ENCODE results near the gene GALNT9.
"Not testable (repeated sequence)": the region's sequence is repeated elsewhere in the genome, so short reads cannot be mapped to it uniquely, and the experiment has no call there.

The GALNT9 gene

DNA sequence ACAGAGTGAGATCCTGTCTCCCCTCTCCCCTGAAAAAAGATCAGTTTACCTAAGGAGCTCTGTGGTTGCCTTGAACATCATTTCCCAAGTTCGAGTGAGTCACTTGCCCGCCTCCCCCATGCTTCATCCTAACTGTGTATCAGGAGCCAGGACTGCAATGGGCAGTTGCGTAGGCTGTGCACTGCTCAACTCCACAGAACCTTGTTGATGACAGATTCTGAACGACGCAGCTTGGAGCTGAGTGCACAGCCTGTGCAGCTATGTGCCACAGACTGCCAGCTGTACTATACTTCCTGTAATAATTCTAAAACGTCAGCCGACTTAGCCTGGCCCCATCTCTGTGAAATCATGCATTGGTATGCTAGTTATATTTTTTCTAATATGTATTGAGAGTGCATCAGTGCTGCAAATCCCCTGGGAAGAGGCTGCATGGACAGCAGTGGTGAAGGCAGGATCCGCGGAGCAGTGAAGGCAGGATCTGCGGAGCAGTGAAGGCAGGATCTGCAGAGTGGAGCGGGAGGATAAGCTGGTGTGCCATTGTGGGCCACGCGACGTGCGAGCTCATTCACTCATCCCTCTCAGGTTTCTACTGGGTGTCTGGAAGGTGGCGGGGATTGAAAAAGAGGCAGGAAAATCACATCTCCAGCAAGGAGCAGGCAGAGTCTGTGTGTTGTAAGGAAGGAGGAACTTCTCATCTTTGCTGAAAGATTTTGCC lies 80.8 kb downstream of the GALNT9 start:
- DNase-seq (ENCODE audit: low spot score) = no peak

DNA sequence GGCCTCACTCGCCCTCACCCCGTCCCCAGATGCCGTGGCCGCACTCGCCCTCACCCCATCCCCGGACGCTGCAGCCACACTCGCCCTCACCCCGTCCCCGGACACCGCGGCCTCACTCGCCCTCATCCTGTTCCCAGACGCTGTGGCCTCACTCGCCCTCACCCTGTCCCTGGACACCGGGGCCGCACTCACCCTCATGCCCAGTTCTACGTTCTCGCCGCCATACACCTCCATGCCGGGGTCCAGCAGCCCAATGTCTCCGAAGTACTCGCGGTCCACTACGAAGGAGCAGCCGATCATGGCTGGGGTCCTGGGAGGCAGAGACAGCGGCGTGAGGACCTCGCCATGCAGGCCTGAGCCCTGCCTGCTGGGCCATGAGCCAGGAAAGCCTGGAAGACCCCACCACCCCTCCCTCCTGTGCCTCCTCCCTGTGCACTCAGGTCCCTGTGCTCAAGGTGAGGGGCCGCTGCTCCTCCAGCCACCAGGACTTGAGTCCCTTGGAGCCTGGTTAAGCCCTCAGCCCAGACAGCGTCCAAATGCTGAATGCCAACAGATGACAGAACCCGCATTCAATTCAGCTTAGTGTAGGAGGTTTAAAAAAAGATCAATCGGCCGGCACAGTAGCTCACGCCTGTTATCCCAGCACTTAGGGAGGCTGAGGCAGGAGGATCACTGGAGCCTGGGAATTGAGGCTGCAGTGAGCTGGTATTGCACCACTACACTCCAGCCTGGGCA lies 81.5 kb downstream of the GALNT9 start:
- no peak for DNase-seq (ENCODE audit: low spot score)

DNA sequence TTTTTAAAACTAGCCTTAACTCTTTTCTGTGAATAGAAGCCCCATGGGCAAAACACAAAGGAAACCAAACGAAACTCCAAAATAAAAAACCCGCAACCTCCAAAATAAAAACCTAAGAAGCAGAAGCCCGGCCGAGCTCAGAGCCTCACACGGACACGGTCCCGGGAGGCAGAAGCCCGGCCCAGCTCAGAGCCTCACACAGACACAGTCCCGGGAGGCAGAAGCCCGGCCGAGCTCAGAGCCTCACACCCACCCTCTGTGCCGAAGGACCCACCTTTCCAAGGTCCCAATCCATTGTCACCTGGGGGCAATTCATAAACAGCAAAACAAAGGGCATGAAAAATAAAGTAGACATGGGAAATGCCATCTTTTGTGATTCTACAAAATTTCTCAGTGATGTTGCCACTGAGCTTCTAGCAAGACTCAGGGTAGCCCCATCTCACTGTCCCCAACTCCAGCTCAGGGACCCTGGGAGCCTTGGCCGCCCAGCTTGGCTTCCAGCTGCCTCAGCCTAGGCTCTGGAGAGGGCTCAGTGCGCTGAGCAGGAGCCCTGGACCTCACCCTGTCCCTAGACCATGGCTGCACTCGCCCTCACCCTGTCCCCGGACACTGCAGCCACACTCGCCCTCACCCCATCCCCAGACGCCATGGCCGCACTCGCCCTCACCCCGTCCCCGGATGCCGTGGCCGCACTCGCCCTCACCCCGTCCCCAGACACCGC lies 82.2 kb downstream of the GALNT9 start:
- DNase-seq (ENCODE audit: low spot score) = no peak

DNA sequence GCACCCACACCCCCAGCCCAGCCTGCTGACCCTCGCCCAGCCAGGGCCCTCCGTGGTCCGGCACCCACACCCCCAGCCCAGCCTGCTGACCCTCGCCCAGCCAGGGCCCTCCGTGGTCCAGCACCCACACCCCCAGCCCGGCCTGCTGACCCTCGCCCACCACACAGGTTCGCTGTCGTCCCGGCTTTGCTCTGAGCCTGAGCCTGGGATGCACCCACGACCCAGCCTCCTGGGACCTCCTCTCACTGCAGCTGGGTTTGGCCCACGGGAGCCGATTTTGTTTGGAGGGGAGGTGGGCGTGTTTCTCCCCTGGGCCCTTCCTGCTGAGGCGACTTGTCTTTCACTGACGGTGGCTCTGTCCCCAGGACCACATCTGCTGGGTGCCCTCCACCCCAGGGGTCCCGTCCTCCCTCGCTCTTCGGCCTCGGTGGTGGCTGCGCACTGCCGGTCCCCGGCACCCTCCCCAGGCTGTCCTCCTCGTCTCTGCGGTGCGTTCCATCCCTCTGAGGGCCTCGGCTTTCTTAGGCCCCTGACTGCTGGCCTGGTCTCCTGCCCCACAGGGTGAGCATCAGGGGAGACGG lies 83.8 kb downstream of the GALNT9 start:
- DNase-seq (ENCODE audit: low spot score) = no peak

DNA sequence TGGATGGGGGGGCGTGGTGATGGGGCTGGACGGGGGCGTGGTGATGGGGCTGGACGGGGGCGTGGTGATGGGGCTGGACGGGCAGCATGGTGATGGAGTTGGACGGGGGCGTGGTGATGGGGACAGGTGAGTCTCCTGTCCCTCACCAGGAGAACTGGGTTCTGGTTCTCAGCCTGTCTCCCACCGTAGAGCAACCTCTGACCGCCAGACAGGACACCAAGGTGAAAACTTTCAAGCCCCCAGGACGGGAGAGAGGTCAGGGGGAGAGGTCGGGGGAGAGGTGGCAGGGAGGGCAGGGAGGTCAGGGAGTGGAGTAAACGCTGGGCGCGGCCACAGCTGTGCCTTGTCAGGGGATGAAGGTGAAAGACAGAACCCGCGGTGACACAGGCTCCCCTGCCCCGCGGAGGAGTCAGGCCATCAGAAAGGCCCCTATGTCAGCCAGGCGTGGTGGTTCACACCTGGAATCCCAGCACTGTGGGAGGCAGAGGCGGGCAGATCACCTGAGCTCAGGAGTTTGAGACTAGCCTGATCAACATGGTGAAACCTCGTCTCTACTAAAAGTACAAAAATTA lies 84.6 kb downstream of the GALNT9 start:
- DNase-seq (ENCODE audit: low spot score) = no peak

DNA sequence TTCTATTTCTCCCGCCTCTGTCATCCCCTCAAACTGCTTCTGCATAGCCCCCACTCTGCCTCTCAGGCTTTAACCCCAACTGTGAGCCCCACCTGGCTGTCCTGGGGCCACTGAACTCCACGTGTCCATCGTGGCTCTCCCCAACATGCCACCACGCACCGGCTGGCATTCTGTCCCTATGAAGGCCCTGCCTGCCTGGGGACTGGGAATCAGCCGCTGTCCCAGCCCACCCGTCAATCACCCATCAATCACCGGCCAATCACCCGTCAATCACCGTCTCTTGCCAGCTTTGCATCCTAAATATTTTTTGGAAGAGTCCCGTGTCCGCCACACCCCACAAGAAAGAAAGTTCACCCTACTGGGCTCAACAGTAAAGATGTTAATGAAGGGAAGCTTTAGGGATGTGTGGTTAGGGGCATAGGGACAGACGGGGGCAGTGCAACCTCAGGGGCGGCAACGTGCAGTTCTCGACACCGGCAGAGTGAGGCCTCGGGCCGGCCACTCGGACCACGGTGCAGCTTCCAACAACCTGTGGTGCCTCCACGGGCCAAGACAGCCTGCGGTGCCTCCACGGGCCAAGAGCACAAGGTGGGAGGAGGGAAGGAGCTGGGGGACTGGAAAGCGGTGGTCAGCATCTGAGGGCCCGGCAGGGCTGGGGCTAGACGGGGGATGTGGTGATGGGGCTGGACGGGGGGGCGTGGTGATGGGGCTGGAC lies 85.6 kb downstream of the GALNT9 start:
- peak; percentile 44 for DNase-seq (ENCODE audit: low spot score)

DNA sequence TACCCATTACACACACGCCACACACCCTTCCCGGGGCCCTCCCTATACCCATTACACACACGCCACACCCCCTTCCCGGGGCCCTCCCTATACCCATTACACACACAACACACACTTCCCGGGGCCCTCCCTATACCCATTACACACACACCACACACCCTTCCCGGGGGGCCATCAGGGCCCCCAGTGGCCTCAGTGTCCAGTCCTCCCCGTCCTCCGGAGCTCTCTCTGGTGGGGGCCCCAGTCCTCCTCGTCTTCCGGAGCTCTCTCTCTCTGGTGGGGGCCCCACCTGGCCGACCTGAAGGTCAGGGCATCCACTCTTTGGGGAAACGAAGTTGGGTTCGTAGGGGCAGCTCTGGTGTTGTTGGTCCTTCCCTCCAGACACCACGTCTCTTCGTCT lies 86.2 kb downstream of the GALNT9 start:
- not testable (repeated sequence) for DNase-seq (ENCODE audit: low spot score)

DNA sequence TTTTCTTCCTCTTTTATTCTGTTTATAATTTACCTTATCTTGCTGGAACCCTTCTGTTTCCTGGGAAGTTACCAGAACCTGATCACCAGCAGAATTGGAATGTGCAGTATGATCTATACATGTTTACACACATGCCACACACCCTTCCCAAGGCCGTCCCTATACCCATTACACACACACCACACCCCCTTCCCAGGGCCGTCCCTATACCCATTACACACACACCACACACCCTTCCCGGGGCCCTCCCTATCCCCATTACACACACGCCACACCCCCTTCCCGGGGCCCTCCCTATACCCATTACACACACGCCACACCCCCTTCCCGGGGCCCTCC lies 88.8 kb downstream of the GALNT9 start:
- not testable (repeated sequence) for DNase-seq (ENCODE audit: low spot score)

DNA sequence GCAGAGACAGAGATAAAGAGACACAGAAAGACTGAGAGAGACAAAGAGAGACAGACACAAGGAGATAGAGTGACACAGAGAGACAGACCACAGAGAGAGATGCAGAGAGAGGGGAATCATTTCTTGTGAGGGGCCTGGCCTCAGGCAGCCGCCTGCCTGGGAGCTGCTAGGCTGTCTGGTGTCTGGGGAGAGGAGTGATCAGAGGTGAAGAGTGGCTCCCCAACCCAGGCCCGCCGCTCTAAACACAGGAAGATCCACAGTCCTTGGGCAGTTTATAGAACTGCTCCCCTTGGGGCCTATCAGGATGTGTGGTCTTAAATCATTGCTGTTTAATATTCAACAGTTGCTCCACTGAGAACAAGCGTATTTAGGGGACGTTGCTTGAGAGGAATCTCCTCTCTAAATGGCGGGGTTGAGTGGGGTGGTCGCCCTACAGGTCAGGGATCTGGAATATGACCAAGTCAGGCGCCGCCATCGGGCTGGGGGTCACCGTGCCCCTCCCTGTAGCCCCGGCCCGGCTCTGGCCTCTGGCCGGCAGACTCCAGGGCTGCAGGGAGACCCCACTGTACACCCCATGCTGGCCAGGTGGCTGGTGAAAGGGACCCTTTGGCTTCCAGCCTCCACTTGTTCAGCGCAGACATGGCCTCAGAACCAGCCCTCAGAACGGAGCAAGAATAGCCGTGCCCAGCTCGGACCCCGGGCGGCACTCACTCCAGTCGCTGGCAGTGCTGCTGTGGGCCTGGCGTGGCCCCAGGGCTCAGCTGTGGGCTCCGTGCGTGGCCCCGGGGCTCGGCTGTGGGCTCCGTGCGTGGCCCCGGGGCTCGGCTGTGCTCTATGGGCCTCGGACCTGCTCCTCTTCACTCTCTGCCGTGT lies 89.4 kb downstream of the GALNT9 start:
- DNase-seq (ENCODE audit: low spot score) = no peak

DNA sequence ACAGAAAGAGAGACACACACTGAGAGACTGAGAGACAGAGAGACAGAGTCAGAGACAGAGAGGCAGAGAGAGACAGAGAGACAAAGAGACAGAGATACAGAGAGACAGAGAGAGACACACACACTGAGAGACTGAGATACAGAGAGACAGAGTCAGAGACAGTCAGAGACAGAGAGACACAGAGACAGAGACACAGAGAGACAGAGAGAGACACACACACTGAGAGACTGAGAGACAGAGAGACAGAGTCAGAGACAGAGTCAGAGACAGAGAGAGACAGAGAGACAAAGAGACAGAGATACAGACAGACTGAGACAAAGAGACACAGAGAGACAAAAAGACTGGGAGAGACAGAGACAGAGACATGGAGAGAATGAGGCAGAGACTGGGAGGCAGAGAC lies 90.0 kb downstream of the GALNT9 start:
- no peak for DNase-seq (ENCODE audit: low spot score)

DNA sequence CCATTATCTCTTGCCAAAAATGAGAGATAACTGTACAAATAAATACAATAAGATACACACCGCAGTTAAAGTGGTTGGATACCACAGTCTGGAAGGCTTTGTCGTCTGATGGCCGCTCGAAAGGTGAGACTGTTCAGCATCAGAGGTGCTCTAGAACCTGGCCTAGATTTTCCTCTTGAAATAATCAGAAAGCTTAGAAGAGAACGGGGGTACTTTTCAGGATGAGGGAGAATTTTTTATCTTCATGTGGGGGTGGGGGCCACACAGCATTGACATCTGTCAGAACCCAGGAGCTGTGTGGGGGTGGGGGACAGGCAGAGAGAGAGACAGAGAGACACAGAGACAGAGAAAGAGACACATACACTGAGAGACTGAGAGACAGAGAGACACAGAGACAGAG lies 90.5 kb downstream of the GALNT9 start:
- DNase-seq (ENCODE audit: low spot score) = no peak

DNA sequence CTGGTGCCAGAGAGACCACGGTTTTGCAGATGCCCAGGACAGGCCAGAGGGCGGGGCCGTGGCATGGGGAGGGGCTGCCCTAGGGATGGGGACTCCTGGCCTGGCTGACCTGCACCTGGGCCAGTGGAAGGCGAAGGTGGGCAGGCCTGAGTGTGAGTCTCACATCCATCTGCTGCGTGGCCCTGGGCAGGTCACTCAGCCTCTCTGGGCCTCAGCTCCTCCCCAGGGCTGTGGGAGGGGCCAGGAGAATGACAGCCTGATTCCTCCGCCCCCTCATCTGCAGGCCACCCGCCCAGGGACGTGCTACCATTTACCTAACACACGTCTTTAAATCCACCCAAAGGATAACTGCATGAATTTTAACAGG lies 90.9 kb downstream of the GALNT9 start:
- DNase-seq (ENCODE audit: low spot score) = no peak

DNA sequence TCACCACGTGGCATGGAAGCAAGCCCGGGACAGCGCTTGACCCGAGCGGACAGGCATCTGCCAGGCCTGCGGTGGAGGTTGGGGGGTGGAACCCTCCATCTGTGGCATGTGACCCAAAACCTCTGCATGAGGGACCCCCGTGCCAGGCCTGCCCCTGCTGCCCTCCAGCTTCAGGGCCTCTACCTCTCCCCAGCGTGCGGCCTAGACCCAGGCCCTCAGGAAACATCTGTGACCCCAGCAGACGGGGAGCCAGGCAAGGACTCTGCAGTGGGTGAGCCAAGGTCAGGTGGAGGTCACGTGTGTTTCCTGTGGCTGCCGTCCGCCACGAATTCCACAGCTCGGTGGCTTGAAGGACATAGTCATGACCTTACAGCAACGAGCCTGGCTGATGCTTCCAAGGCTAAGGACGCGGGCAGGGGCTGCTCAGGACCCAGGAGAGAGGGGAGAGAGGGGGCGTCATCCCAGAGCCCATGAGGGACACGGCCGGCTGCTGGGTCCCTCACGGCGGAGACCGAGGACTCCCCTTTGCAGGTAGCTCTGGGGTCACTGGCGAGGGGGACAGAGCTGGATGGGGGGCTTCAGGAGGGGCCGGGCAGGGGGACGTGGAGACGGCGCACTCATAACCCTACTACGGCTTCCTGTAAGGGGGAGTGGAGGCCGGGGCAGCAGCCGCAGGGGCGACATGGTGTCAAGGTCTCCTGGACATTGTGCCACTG lies 91.5 kb downstream of the GALNT9 start:
- no peak for DNase-seq (ENCODE audit: low spot score)

DNA sequence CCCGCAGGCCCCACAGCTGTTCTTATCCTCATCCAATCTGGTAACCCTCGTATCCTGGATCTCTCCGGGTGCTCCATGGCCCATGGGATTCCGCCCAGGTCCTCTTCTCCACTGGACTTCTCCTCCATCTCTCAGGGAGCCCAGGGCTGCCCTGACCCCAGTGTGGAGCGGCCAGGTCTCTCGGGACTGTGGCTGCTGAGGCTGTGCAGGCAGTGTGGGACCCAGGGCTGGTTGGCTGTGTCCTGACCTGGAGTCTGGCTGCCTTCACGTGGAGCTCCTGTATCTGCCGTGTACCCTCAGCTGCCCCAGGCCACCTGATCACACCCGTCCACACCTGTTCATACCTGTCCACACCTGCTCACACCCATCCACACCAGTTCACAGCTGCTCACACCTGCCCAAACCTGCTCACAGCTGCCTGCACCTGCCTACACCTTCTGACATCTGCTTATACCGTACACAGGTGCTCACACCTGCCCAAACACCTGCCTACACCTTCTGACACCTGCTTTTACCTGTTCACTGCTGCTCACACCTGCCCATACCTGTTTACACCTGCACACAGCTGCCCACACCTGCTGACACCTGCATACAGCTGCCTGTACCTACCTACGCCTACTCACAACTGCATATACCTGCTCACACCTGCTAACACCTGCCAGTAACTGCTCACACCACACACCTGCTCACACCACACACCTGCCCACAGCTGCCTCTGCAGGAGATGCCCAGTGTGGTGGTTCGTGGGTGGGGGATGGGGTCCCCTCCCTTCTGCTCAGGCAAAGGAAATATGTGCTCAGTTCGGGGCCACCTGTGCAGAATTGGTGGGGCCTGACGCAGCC lies 92.2 kb downstream of the GALNT9 start:
- DNase-seq (ENCODE audit: low spot score) = no peak

DNA sequence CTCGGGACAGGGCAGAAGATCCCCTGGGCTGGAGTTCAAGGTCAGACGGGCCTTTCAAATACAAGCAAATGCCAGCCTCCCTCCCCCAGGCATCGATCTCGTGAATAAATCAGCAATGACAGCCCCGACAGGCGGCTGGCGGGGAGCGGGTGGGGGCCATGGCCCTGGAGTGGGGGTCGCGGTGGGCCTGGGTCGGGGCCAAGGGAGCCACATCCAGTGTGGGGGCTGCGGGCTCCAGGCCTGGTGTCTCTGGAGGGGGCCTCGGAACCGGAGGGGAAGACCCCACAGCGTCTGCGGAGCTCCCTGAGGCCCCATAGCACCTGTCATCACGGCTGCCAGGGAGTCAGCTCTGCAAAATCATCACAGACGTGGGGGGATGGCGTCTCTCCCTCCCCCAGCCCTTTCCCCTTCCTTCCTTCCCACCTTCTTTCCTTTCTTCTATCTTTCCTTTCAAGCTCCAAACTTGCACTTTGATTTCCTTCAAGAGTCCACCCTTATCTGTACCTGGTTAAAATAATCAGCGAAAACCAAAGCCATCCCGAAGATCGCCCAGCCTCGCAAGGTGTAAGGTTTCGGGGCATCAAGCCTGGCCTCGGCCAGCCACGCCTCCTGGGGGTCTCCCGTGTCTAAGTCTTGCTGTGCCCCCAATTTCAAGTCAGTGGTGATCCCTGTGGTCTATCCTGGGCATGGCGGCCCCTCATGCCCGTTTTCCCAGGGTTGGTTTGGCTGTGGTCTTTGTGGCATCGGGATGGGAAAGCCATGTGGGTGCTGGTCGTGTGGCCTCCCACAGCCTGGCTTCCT lies 93.1 kb downstream of the GALNT9 start:
- DNase-seq (ENCODE audit: low spot score) = no peak

DNA sequence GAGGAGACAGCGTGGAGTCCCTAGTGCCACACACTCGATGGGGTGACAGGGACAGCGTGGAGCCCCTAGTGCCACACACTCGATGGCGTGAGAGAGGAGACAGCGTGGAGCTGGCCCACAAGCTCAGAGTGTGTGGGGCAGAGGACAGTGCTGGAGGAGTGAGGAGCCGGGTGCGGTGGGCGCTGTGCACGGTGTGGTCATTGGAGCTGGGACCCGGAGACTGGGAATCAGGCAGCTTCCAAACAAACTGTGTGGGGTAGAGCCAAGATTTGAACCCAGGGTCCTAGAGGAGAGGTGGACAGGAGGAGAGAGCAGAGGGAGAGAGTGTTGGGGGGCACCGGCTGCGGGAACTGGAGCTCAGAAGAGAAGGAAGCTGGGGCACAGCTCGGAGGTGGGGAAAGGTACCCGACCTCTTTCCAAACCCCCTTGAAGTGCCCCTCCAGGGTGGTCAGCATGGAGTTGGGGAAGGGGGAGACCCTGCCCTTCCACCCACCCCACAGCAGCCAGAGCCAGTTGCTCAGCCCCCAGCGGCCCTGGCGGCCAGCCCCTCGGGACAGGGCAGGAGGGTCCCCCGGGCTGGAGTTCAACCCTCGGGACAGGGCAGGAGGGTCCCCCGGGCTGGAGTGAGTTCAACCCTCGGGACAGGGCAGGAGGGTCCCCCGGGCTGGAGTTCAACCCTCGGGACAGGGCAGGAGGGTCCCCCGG lies 94.1 kb downstream of the GALNT9 start:
- no peak for DNase-seq (ENCODE audit: low spot score)

DNA sequence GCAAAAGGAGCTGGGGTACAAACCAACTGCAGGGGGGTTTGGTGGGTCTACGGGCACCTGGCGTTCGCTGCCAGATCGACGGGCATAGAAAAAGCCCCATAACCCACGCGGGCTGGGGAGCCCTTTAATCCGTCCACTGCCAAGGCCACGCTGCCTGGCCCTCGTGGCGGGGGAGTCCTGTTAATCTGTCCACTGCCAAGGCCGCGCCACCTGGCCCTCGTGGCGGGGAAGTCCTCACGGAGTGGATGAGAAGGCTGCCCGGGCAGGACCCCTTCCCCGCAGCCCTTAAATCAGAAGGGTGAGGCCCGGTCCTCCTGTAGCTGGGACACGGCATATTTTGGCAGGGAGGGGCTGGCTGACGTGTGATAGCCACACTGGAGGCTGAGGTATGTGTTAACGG lies 99.0 kb downstream of the GALNT9 start:
- no peak for DNase-seq (ENCODE audit: low spot score)

DNA sequence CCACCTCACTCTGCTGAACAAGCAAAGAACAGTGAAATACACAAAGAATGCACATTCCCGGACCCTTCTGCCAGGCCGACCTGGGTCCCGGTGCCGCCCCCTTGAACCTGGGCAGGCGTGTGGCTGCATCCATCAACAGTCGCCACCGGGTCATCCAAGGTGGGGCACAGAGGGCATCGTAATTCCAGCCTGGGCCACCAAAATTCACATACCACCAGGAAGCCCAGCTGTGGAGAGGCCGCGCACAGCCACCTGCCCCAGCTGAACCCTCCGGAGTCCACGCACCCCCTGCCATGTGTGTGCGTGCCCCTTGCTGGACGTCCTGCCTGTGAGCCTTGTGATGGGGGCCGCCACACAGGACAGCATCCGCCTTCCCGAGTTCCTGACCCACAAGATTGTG lies 99.5 kb downstream of the GALNT9 start:
- DNase-seq (ENCODE audit: low spot score) = no peak

Measured in HuH-7 (cell line).